H1 (cell line): ENCODE data around the gene CREBL2. TPM values are rescaled to one million over a fixed set of nuclear protein-coding genes. Genes with fewer than 3 reads are reported as not detected.

Source experiments
- ATF3 ChIP-seq: IDR thresholded peaks from 2 replicates; pipeline ENCODE4 v1.6.1; 2011; ENCODE audit warnings: low read depth, mild to moderate bottlenecking, low read length; ENCODE audit not compliant: insufficient read depth
- CHD7 ChIP-seq: fragments of 300-600 bp; sonication (generic); IDR thresholded peaks from 2 replicates; pipeline ENCODE4 v1.7.1; 2012; ENCODE audit warnings: low read length, moderate library complexity, mild to moderate bottlenecking, inconsistent platforms; ENCODE audit not compliant: insufficient replicate concordance
- EGR1 ChIP-seq: IDR thresholded peaks from 2 replicates; pipeline ENCODE4 v1.6.1; 2011; ENCODE audit warnings: low read depth, low read length, borderline replicate concordance
- GTF2F1 ChIP-seq: IDR thresholded peaks from 2 replicates; pipeline ENCODE4 v1.6.1; 2012; ENCODE audit warnings: low read depth, low read length, improper control_type of control experiment, borderline replicate concordance
- NANOG ChIP-seq: IDR thresholded peaks from 2 replicates; pipeline ENCODE4 v1.6.1; 2011; ENCODE audit warnings: low read length, low read depth, mild to moderate bottlenecking, inconsistent platforms; ENCODE audit not compliant: insufficient read depth, poor library complexity, severe bottlenecking
- RBBP5 ChIP-seq: IDR thresholded peaks from 2 replicates; pipeline ENCODE4 v1.7.1; 2012; ENCODE audit warnings: low read depth, mild to moderate bottlenecking, inconsistent platforms, low read length, moderate library complexity, borderline replicate concordance
- TAF1 ChIP-seq: IDR thresholded peaks from 2 replicates; pipeline ENCODE4 v1.6.1; 2011; ENCODE audit warnings: mild to moderate bottlenecking, low read depth, low read length
- USF2 ChIP-seq: IDR thresholded peaks from 2 replicates; pipeline ENCODE4 v1.6.1; 2011; ENCODE audit warnings: low read length, improper control_type of control experiment
- polyA plus RNA-seq, 7 experiments: library from polyadenylated mRNA; depleted of rRNA in 3 of 7; stranded (reverse) in 5 of 7; unstranded in 2 of 7; fragments of >200 nt in 5 of 7; fragments of 200-250 nt in 2 of 7; gene quantifications; 1 replicate in 5 of 7; 2 replicates in 1 of 7; 4 replicates in 1 of 7; pipeline versions ENCODE4 v1.2.1 to v1.2.3, GENCODE V29; 2011 to 2013; ENCODE audit warnings: missing spikeins in 2 of 7, mixed read lengths in 2 of 7
- total RNA-seq: library from RNA; stranded (reverse); fragmentation: NEBNext Ultra II Directional; extraction: Animal tissue kit (Norgen Biotek cat#: 25700); gene quantifications from 2 replicates; pipeline ENCODE4 v1.2.1, GENCODE V29; 2021

Gene CREBL2
- total and polyA plus RNA-seq, 2 of the 8 experiments (the other 6 are each of a cell fraction or from before 2014, with no cell fraction given): 9.8 to 18.3 TPM

GRCh38 chr12:12684375-12685106, 72.9 kb downstream of the CREBL2 start (continued):
- peak; percentile 63 for TF ChIP-seq CHD7
- no peak for TF ChIP-seq GTF2F1
- TF ChIP-seq TAF1: peak; percentile 74
- peak; percentile 68 for TF ChIP-seq NANOG
- peak; percentile 48; the same call in 1 of the 2 replicates for TF ChIP-seq EGR1
- TF ChIP-seq RBBP5: 0 out of 2 replicates have a peak, but pooled peaks have one; percentile 56
- peak; percentile 99 for TF ChIP-seq USF2
- TF ChIP-seq ATF3: peak; percentile 95
